ENCODE measurements around the gene GPC1. TPM values are rescaled to one million over a fixed set of nuclear protein-coding genes. Genes with fewer than 3 reads are reported as not detected.

The GPC1 gene
- total and polyA plus RNA-seq, 5 donors from 2014 or later: 0.06 to 0.91 (median 0.39) TPM

GRCh38 chr2:240412211-240412861, 23.1 kb upstream of the GPC1 start:
- no peaks in the 10 kb centered on the region for H3K4me1 ChIP-seq (ENCODE audit: control insufficient read depth, insufficient read depth, low read length, poor library complexity, severe bottlenecking)
- H3K4me3 ChIP-seq (ENCODE audit: low read depth, low read length): no peak overlapping the region
- H3K36me3 ChIP-seq (ENCODE audit: control insufficient read depth, insufficient read depth, low read length): no peaks in the 10 kb centered on the region
- Mint-ChIP-seq H3K4me3 (no peak overlapping the region), H3K36me3 (no peaks in the 10 kb centered on the region), H3K27me3 (peaks cover 17% of the 10 kb centered on the region), H3K4me1 (no peaks in the 10 kb centered on the region), H3K9me3 (no peaks in the 10 kb centered on the region), H3K27ac (peak overlapping the region in 1 of 3 donors; percentile 9)
- DNase-seq: no peak
- no peaks in the 10 kb centered on the region for H3K9me3 ChIP-seq (ENCODE audit: control insufficient read depth in 2 of 2, low read length in 2 of 2)
- no peak for ATAC-seq (ENCODE audit: low read depth in 2 of 2)
- no peaks in the 10 kb centered on the region for H3K27me3 ChIP-seq (ENCODE audit: control insufficient read depth, insufficient read depth, low read length)
- H3K27ac ChIP-seq (ENCODE audit: insufficient read depth, low read length, poor library complexity, severe bottlenecking): no peak overlapping the region

- no peaks in the 10 kb centered on the region for H3K4me1 ChIP-seq (ENCODE audit: control insufficient read depth, insufficient read depth, low read length, poor library complexity, severe bottlenecking)
- peak overlapping the region in 1 of 3 donors; percentile 9 for H3K27ac Mint-ChIP-seq
- no peak overlapping the region for H3K4me3 ChIP-seq (ENCODE audit: low read depth, low read length)
- no peak overlapping the region for H3K27ac ChIP-seq (ENCODE audit: insufficient read depth, low read length, poor library complexity, severe bottlenecking)
- no peaks in the 10 kb centered on the region for H3K9me3 ChIP-seq (ENCODE audit: control insufficient read depth in 2 of 2, low read length in 2 of 2)
- no peak for DNase-seq
- peaks cover 12% of the 10 kb centered on the region for H3K27me3 Mint-ChIP-seq
- H3K36me3 ChIP-seq (ENCODE audit: control insufficient read depth, insufficient read depth, low read length): no peaks in the 10 kb centered on the region
- ATAC-seq (ENCODE audit: low read depth in 2 of 2): no peak
- H3K9me3 Mint-ChIP-seq: peaks cover 0 to 3% (median 0%) of the 10 kb centered on the region in 7 donors
- H3K4me3 Mint-ChIP-seq: no peak overlapping the region
- no peaks in the 10 kb centered on the region for H3K27me3 ChIP-seq (ENCODE audit: control insufficient read depth, insufficient read depth, low read length)
- H3K4me1 Mint-ChIP-seq: no peaks in the 10 kb centered on the region
- H3K36me3 Mint-ChIP-seq: no peaks in the 10 kb centered on the region
Observed at GRCh38 chr2:240412975-240413812, 22.3 kb upstream of the GPC1 start.

DNA sequence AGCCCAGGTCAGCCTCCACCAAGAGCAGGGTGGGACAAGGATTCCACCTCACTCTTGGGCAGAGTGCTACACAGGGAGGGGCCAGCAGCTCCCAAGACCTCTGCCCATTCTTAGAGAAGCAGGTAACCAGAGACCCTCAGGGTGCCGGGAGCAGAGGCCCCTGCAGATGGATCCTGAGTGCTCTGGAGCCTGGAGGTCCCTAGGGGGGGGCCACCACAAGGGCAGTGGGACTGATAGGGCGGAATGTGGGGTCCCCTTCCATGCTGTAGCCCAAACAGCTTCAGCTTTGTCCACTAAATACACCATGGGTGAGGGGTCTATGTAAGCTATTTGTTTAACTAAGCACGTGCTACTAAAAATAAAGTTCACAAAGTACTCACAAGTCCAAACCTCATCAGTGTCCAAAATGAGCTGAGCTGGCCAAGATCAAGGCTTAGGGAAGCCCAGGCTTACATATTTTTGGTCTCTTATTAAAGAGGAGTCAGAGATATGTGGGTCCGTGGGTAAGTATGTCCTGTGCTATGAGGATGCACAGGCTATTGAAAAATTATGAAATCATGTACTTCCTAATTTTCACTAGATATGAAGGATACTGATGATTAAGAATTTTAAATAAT, 21.5 kb upstream of the GPC1 start:
- H3K4me3 Mint-ChIP-seq: no peak overlapping the region
- H3K36me3 Mint-ChIP-seq: no peaks in the 10 kb centered on the region
- ATAC-seq (ENCODE audit: low read depth in 2 of 2) (no peak), DNase-seq (no peak)
- H3K9me3 Mint-ChIP-seq: peaks cover 0 to 7% (median 0%) of the 10 kb centered on the region in 7 donors
- Histone ChIP-seq H3K36me3 (ENCODE audit: control insufficient read depth, insufficient read depth, low read length) (no peaks in the 10 kb centered on the region), H3K4me3 (ENCODE audit: low read depth, low read length) (no peak overlapping the region), H3K27me3 (ENCODE audit: control insufficient read depth, insufficient read depth, low read length) (no peaks in the 10 kb centered on the region), H3K27ac (ENCODE audit: insufficient read depth, low read length, poor library complexity, severe bottlenecking) (no peak overlapping the region), H3K4me1 (ENCODE audit: control insufficient read depth, insufficient read depth, low read length, poor library complexity, severe bottlenecking) (no peaks in the 10 kb centered on the region), H3K9me3 (ENCODE audit: control insufficient read depth in 2 of 2, low read length in 2 of 2) (peaks cover 2 to 7% of the 10 kb centered on the region in 2 experiments)
- no peak overlapping the region for H3K27ac Mint-ChIP-seq
- no peaks in the 10 kb centered on the region for H3K4me1 Mint-ChIP-seq
- peaks cover 10% of the 10 kb centered on the region for H3K27me3 Mint-ChIP-seq

DNA sequence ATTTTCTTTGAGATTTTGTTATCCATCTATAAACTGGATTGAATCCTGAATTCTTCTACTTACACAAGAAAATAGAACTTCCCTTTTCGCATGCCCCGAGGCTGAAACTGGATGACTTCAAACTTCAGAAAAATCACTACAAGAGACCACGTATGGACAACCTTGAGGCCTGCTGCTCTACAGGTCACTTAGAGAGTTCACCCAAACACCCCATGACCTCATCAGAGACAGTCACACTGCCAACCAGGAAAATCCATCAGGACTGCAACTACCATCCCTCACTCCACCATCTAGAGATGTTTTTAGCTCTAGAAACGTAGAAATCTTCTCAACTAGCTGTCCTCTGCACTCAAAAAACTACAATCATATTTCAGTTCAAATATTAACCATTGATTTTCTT, 18.6 kb upstream of the GPC1 start:
- no peaks in the 10 kb centered on the region for H3K4me1 ChIP-seq (ENCODE audit: control insufficient read depth, insufficient read depth, low read length, poor library complexity, severe bottlenecking)

DNA sequence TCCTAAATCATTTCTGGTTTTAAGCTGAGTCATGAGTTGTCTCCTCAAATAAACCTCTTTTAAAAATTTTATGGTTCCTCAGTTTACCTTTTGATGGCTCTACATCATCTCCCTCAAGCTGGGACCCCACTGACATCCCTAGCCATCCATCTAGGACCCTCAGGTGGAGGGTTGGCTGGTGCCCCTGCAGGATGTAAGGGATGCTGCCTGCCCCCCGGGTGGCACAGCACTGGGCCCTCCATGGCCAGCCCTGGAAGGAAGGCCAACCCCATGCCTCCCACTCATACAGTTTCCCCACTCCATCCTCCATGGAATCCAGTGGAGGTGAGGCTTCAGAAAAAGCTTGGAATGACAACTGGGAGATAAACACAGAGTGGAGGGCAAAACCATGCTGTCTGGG, 17.2 kb upstream of the GPC1 start:
- no peak for DNase-seq
- Mint-ChIP-seq H3K27me3 (no peaks in the 10 kb centered on the region), H3K36me3 (no peaks in the 10 kb centered on the region), H3K9me3 (peaks cover 0 to 29% (median 3%) of the 10 kb centered on the region in 7 donors), H3K4me3 (no peak overlapping the region), H3K4me1 (no peaks in the 10 kb centered on the region), H3K27ac (no peak overlapping the region)
- ATAC-seq (ENCODE audit: low read depth in 2 of 2): no peak
- Histone ChIP-seq H3K27ac (ENCODE audit: insufficient read depth, low read length, poor library complexity, severe bottlenecking) (no peak overlapping the region), H3K4me1 (ENCODE audit: control insufficient read depth, insufficient read depth, low read length, poor library complexity, severe bottlenecking) (no peaks in the 10 kb centered on the region), H3K27me3 (ENCODE audit: control insufficient read depth, insufficient read depth, low read length) (no peaks in the 10 kb centered on the region), H3K9me3 (ENCODE audit: control insufficient read depth in 2 of 2, low read length in 2 of 2) (peaks cover 7 to 36% of the 10 kb centered on the region in 2 experiments), H3K36me3 (ENCODE audit: control insufficient read depth, insufficient read depth, low read length) (no peaks in the 10 kb centered on the region), H3K4me3 (ENCODE audit: low read depth, low read length) (no peak overlapping the region)

More for the DNA sequence above, 18.6 kb upstream of the GPC1 start:
- Histone ChIP-seq H3K4me3 (ENCODE audit: low read depth, low read length) (no peak overlapping the region), H3K36me3 (ENCODE audit: control insufficient read depth, insufficient read depth, low read length) (no peaks in the 10 kb centered on the region), H3K27me3 (ENCODE audit: control insufficient read depth, insufficient read depth, low read length) (no peaks in the 10 kb centered on the region), H3K27ac (ENCODE audit: insufficient read depth, low read length, poor library complexity, severe bottlenecking) (no peak overlapping the region), H3K9me3 (ENCODE audit: control insufficient read depth in 2 of 2, low read length in 2 of 2) (peaks cover 6 to 34% of the 10 kb centered on the region in 2 experiments)
- no peaks in the 10 kb centered on the region for H3K4me1 Mint-ChIP-seq
- no peak overlapping the region for H3K27ac Mint-ChIP-seq
- H3K27me3 Mint-ChIP-seq: no peaks in the 10 kb centered on the region
- no peak overlapping the region for H3K4me3 Mint-ChIP-seq
- DNase-seq (no peak), ATAC-seq (ENCODE audit: low read depth in 2 of 2) (no peak)
- H3K36me3 Mint-ChIP-seq: no peaks in the 10 kb centered on the region
- H3K9me3 Mint-ChIP-seq: peaks cover 0 to 25% (median 1%) of the 10 kb centered on the region in 7 donors

DNA sequence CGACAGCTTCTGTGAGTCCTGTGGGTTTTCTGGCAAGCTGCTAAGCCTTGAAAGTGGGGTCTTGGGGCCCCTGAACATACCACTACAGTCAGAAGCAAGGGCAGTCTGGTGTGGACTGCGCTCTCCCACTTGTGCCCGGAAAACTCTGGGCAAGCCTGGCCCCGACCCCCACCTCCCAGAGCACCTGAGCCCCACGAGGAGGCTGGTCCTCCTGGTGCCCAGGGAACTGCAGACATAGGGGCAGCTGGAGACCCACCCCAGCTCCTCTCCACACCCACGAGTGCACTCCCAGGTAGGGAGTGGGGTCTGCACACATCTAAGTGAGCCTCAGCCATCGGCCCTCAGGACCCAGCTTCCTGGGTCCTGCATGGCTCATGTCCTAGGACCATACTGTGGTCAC, 16.2 kb upstream of the GPC1 start:
- no peaks in the 10 kb centered on the region for H3K36me3 ChIP-seq (ENCODE audit: control insufficient read depth, insufficient read depth, low read length)
- DNase-seq (no peak), ATAC-seq (ENCODE audit: low read depth in 2 of 2) (no peak)
- no peaks in the 10 kb centered on the region for H3K36me3 Mint-ChIP-seq
- H3K27ac ChIP-seq (ENCODE audit: insufficient read depth, low read length, poor library complexity, severe bottlenecking): no peak overlapping the region
- peaks cover 7 to 40% of the 10 kb centered on the region in 2 experiments for H3K9me3 ChIP-seq (ENCODE audit: control insufficient read depth in 2 of 2, low read length in 2 of 2)
- no peaks in the 10 kb centered on the region for H3K27me3 ChIP-seq (ENCODE audit: control insufficient read depth, insufficient read depth, low read length)
- H3K4me1 Mint-ChIP-seq: no peaks in the 10 kb centered on the region
- peaks cover 0 to 29% (median 3%) of the 10 kb centered on the region in 7 donors for H3K9me3 Mint-ChIP-seq
- no peaks in the 10 kb centered on the region for H3K4me1 ChIP-seq (ENCODE audit: control insufficient read depth, insufficient read depth, low read length, poor library complexity, severe bottlenecking)
- no peak overlapping the region for H3K4me3 ChIP-seq (ENCODE audit: low read depth, low read length)
- no peaks in the 10 kb centered on the region for H3K27me3 Mint-ChIP-seq
- H3K4me3 Mint-ChIP-seq: no peak overlapping the region
- H3K27ac Mint-ChIP-seq: no peak overlapping the region

DNA sequence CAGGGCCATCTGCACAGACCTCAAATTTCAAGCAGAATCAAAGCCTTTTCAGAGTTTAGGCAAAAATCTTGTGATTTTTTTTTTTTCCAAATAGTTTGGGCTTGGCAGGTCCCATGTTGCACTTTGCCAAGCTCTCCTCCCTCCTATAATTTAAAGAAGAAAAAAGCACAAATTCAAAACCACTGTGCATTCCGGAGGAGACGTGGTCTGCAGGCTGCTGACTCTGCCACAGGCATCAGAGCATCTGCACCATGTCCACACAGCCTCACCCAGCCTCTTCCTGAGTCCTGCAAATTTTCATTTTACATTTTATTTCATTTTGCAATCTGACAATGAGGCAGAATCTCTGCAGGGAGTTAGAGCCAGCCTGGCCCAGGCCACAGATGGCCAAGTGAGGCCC, 15.7 kb upstream of the GPC1 start:
- H3K9me3 ChIP-seq (ENCODE audit: control insufficient read depth in 2 of 2, low read length in 2 of 2): peaks cover 7 to 40% of the 10 kb centered on the region in 2 experiments
- H3K27ac Mint-ChIP-seq: no peak overlapping the region

More for the DNA sequence above, 15.7 kb upstream of the GPC1 start:
- H3K4me1 ChIP-seq (ENCODE audit: control insufficient read depth, insufficient read depth, low read length, poor library complexity, severe bottlenecking): no peaks in the 10 kb centered on the region
- H3K4me3 ChIP-seq (ENCODE audit: low read depth, low read length): no peak overlapping the region
- H3K36me3 ChIP-seq (ENCODE audit: control insufficient read depth, insufficient read depth, low read length): no peaks in the 10 kb centered on the region
- H3K27ac ChIP-seq (ENCODE audit: insufficient read depth, low read length, poor library complexity, severe bottlenecking): no peak overlapping the region
- Mint-ChIP-seq H3K36me3 (no peaks in the 10 kb centered on the region), H3K27me3 (no peaks in the 10 kb centered on the region), H3K9me3 (peaks cover 0 to 29% (median 3%) of the 10 kb centered on the region in 7 donors), H3K4me1 (no peaks in the 10 kb centered on the region), H3K4me3 (no peak overlapping the region)
- DNase-seq (no peak), ATAC-seq (ENCODE audit: low read depth in 2 of 2) (no peak)
- H3K27me3 ChIP-seq (ENCODE audit: control insufficient read depth, insufficient read depth, low read length): no peaks in the 10 kb centered on the region

Data from CD4-positive, CD25-positive, alpha-beta regulatory T cell (primary cell).